Measurements from ENCODE around the gene FAM153A. TPM values are rescaled to one million over a fixed set of nuclear protein-coding genes. Genes with fewer than 3 reads are reported as not detected.
"Not testable (repeated sequence)": the region's sequence is repeated elsewhere in the genome, so short reads cannot be mapped to it uniquely, and the experiment has no call there.

The FAM153A gene
- total and polyA plus RNA-seq, 10 of the 15 experiments (the other 5 are each of a cell fraction or from before 2014, with no cell fraction given): 0.10 to 0.18 TPM; not detected in 8

GRCh38 chr5:177722829-177723228 is 59.9 kb downstream of the FAM153A start:
- H3K79me2 ChIP-seq (ENCODE audit: control insufficient read depth, insufficient read depth, low read length); H3K4me3 ChIP-seq; H3K4me2 ChIP-seq (ENCODE audit: control insufficient read depth, insufficient read depth); ATAC-seq; H4K20me1 ChIP-seq (ENCODE audit: control insufficient read depth, insufficient read depth); intact Hi-C loops (cut with micrococcal nuclease; ENCODE audit: unreplicated experiment); BruUV-seq (replicated peaks); SMC1A ChIA-PET (ENCODE audit: uncharacterized antibody, unreplicated experiment); H3K9me3 ChIP-seq (replicated peaks; ENCODE audit: control insufficient read depth, insufficient read depth, low read length); RAD21 ChIA-PET (ENCODE audit: unreplicated experiment); H2AFZ ChIP-seq (ENCODE audit: control insufficient read depth, low read depth, low read length); in situ Hi-C loops (cut with MboI); H3K36me3 ChIP-seq (ENCODE audit: control insufficient read depth in 2 of 2, insufficient read depth in 2 of 2, low read length in 1 of 2); H3K4me1 ChIP-seq (ENCODE audit: control insufficient read depth, insufficient read depth, low read length); DNase-seq (ENCODE audit: low read depth, low spot score); H3K27ac ChIP-seq (ENCODE audit: control insufficient read depth, insufficient read depth); H3K9ac ChIP-seq (ENCODE audit: control insufficient read depth, insufficient read depth, low read length); POLR2A ChIA-PET; FAIRE-seq; CTCF ChIA-PET; H3K27me3 ChIP-seq (replicated peaks in 1 of 2; ENCODE audit: control insufficient read depth in 2 of 2, insufficient read depth in 2 of 2, low read length in 1 of 2): not testable (repeated sequence)
- WGBS (ENCODE audit: insufficient coverage, insufficient replicate concordance, low lambda C conversion rate, missing lambda C conversion rate): 20% methylated on average over 2 of the region's 8 CpGs

GRCh38 chr5:177719989-177720388 is 62.7 kb downstream of the FAM153A start:
- H4K20me1 ChIP-seq (ENCODE audit: control insufficient read depth, insufficient read depth); FAIRE-seq; H3K27ac ChIP-seq (ENCODE audit: control insufficient read depth, insufficient read depth); H3K9ac ChIP-seq (ENCODE audit: control insufficient read depth, insufficient read depth, low read length); SMC1A ChIA-PET (ENCODE audit: uncharacterized antibody, unreplicated experiment); H3K4me1 ChIP-seq (ENCODE audit: control insufficient read depth, insufficient read depth, low read length); H3K36me3 ChIP-seq (ENCODE audit: control insufficient read depth in 2 of 2, insufficient read depth in 2 of 2, low read length in 1 of 2); H3K79me2 ChIP-seq (ENCODE audit: control insufficient read depth, insufficient read depth, low read length); intact Hi-C loops (cut with micrococcal nuclease; ENCODE audit: unreplicated experiment); RAD21 ChIA-PET (ENCODE audit: unreplicated experiment); H3K4me3 ChIP-seq; H3K27me3 ChIP-seq (replicated peaks in 1 of 2; ENCODE audit: control insufficient read depth in 2 of 2, insufficient read depth in 2 of 2, low read length in 1 of 2); H3K4me2 ChIP-seq (ENCODE audit: control insufficient read depth, insufficient read depth); ATAC-seq; POLR2A ChIA-PET; BruUV-seq (replicated peaks); CTCF ChIA-PET; in situ Hi-C loops (cut with MboI); H2AFZ ChIP-seq (ENCODE audit: control insufficient read depth, low read depth, low read length); DNase-seq (ENCODE audit: low read depth, low spot score); H3K9me3 ChIP-seq (replicated peaks; ENCODE audit: control insufficient read depth, insufficient read depth, low read length): not testable (repeated sequence)
- no CpG with 5 or more reads among the region's 8 CpGs for WGBS (ENCODE audit: insufficient coverage, insufficient replicate concordance, low lambda C conversion rate, missing lambda C conversion rate)

GRCh38 chr5:177715423-177715822 is 67.3 kb downstream of the FAM153A start:
- H3K9me3 ChIP-seq (replicated peaks; ENCODE audit: control insufficient read depth, insufficient read depth, low read length); H3K27me3 ChIP-seq (replicated peaks in 1 of 2; ENCODE audit: control insufficient read depth in 2 of 2, insufficient read depth in 2 of 2, low read length in 1 of 2); H3K27ac ChIP-seq (ENCODE audit: control insufficient read depth, insufficient read depth); H3K36me3 ChIP-seq (ENCODE audit: control insufficient read depth in 2 of 2, insufficient read depth in 2 of 2, low read length in 1 of 2); DNase-seq (ENCODE audit: low read depth, low spot score); CTCF ChIA-PET; BruUV-seq (replicated peaks); H3K4me1 ChIP-seq (ENCODE audit: control insufficient read depth, insufficient read depth, low read length); H3K9ac ChIP-seq (ENCODE audit: control insufficient read depth, insufficient read depth, low read length); FAIRE-seq; H2AFZ ChIP-seq (ENCODE audit: control insufficient read depth, low read depth, low read length); intact Hi-C loops (cut with micrococcal nuclease; ENCODE audit: unreplicated experiment); H3K79me2 ChIP-seq (ENCODE audit: control insufficient read depth, insufficient read depth, low read length); in situ Hi-C loops (cut with MboI); ATAC-seq; H4K20me1 ChIP-seq (ENCODE audit: control insufficient read depth, insufficient read depth); H3K4me3 ChIP-seq; POLR2A ChIA-PET; H3K4me2 ChIP-seq (ENCODE audit: control insufficient read depth, insufficient read depth): not testable (repeated sequence)
- 40% methylated on average over 1 of the region's 1 CpG for WGBS (ENCODE audit: insufficient coverage, insufficient replicate concordance, low lambda C conversion rate, missing lambda C conversion rate)
- SMC1A ChIA-PET (ENCODE audit: uncharacterized antibody, unreplicated experiment): interaction anchor here (0.6 kb wide), 1 partner anchor 140 kb away, joined by 3 read pairs; no protein-coding TSS in a partner anchor
- RAD21 ChIA-PET (ENCODE audit: unreplicated experiment): interaction anchor here (0.6 kb wide), 1 partner anchor 446 kb away, joined by 3 read pairs; no protein-coding TSS in a partner anchor

- BruUV-seq (replicated peaks); H3K27ac ChIP-seq (ENCODE audit: control insufficient read depth, insufficient read depth); FAIRE-seq; H3K9me3 ChIP-seq (replicated peaks; ENCODE audit: control insufficient read depth, insufficient read depth, low read length); POLR2A ChIA-PET; RAD21 ChIA-PET (ENCODE audit: unreplicated experiment); H4K20me1 ChIP-seq (ENCODE audit: control insufficient read depth, insufficient read depth); intact Hi-C loops (cut with micrococcal nuclease; ENCODE audit: unreplicated experiment); H3K4me1 ChIP-seq (ENCODE audit: control insufficient read depth, insufficient read depth, low read length); SMC1A ChIA-PET (ENCODE audit: uncharacterized antibody, unreplicated experiment); CTCF ChIA-PET; H3K36me3 ChIP-seq (ENCODE audit: control insufficient read depth in 2 of 2, insufficient read depth in 2 of 2, low read length in 1 of 2); H2AFZ ChIP-seq (ENCODE audit: control insufficient read depth, low read depth, low read length); in situ Hi-C loops (cut with MboI); H3K9ac ChIP-seq (ENCODE audit: control insufficient read depth, insufficient read depth, low read length); DNase-seq (ENCODE audit: low read depth, low spot score); ATAC-seq; H3K79me2 ChIP-seq (ENCODE audit: control insufficient read depth, insufficient read depth, low read length); H3K4me2 ChIP-seq (ENCODE audit: control insufficient read depth, insufficient read depth); H3K4me3 ChIP-seq; H3K27me3 ChIP-seq (replicated peaks in 1 of 2; ENCODE audit: control insufficient read depth in 2 of 2, insufficient read depth in 2 of 2, low read length in 1 of 2): not testable (repeated sequence)
- 81% methylated on average over 18 of the region's 22 CpGs for WGBS (ENCODE audit: insufficient coverage, insufficient replicate concordance, low lambda C conversion rate, missing lambda C conversion rate)
Measured at GRCh38 chr5:177696100-177696499, 86.6 kb downstream of the FAM153A start.
